ENCODE data around the gene TAF3.

Gene TAF3

GRCh38 chr10:7876541-7877127 lies 58.3 kb downstream of the TAF3 start:
- Histone ChIP-seq H3K4me3 (ENCODE audit: low read depth, low read length) (no peak overlapping the region), H3K4me1 (ENCODE audit: control insufficient read depth, insufficient read depth, low read length) (peaks cover 23% of the 10 kb centered on the region), H3K9me3 (ENCODE audit: control insufficient read depth, insufficient read depth, low read depth, low read length) (no peaks in the 10 kb centered on the region), H3K36me3 (ENCODE audit: control insufficient read depth in 2 of 2, insufficient read depth in 1 of 2, low read length in 2 of 2) (no peaks in the 10 kb centered on the region), H3K27ac (ENCODE audit: extremely low read depth, low read depth, low read length) (no peak overlapping the region)
- ChIA-PET POLR2A (no interaction called here), CTCF (interaction anchor here (0.6 to 1.2 kb wide), 2 partner anchors 56 to 351 kb away, joined by 3 read pairs; no protein-coding TSS in a partner anchor)
- peak; percentile 92 for TF ChIP-seq PRDM6 (tag by site-specific recombination; IDR thresholded peaks at IDR 0.05)
- no peak for TF ChIP-seq PBX3 (CRISPR knock-in tag; IDR thresholded peaks at IDR 0.05)
- no peak for TF ChIP-seq ZNF23 (tag by site-specific recombination; IDR thresholded peaks at IDR 0.05; ENCODE audit: borderline replicate concordance)
- TF ChIP-seq ZNF768 (tag by site-specific recombination; IDR thresholded peaks at IDR 0.05): no peak
- no peak for TF ChIP-seq SCRT2 (tag by site-specific recombination; IDR thresholded peaks at IDR 0.05)
- TF ChIP-seq EGR2 (tag by site-specific recombination; IDR thresholded peaks at IDR 0.05; ENCODE audit: low read depth): no peak
- no peak for TF ChIP-seq REST (tag by site-specific recombination; IDR thresholded peaks at IDR 0.05)
- no peak for TF ChIP-seq ZNF624 (tag by site-specific recombination; IDR thresholded peaks at IDR 0.05)
- TF ChIP-seq ZXDB (tag by site-specific recombination; IDR thresholded peaks at IDR 0.05): 0 out of 2 replicates have a peak, but pooled peaks have one; percentile 17
- no peak for TF ChIP-seq ZNF560 (tag by site-specific recombination; IDR thresholded peaks at IDR 0.05; ENCODE audit: borderline replicate concordance)
- TF ChIP-seq TCF7L2 (IDR thresholded peaks at IDR 0.05; ENCODE audit: borderline replicate concordance, low read depth, low read length): peak; percentile 63; the same call in 1 of the 2 replicates
- TF ChIP-seq ZNF433 (tag by site-specific recombination; IDR thresholded peaks at IDR 0.05; ENCODE audit: low read depth): no peak
- no peak for TF ChIP-seq ZBTB26 (tag by site-specific recombination; optimal IDR thresholded peaks at IDR 0.05)
- peak; percentile 49 for TF ChIP-seq PRDM10 (tag by site-specific recombination; IDR thresholded peaks at IDR 0.05)

Data from HEK293 (cell line).